ENCODE data around the gene RNF138.
A peak's percentile ranks its signal among the peaks of the same experiment; 100 is the strongest.

The RNF138 gene

GRCh38 chr18:32139835-32140283, 48.2 kb downstream of the RNF138 start:
- Histone ChIP-seq H3K36me3 (ENCODE audit: control insufficient read depth, insufficient read depth, low read length) (no peaks in the 10 kb centered on the region), H3K4me3 (replicated peaks; ENCODE audit: low read depth, low read length) (no peak overlapping the region), H3K27me3 (replicated peaks; ENCODE audit: control insufficient read depth, insufficient read depth, low read length) (no peaks in the 10 kb centered on the region)
- DNase-seq (ENCODE audit: extremely low read depth, insufficient read length), result no peak
- TF ChIP-seq CTCF (IDR thresholded peaks at IDR 0.05; ENCODE audit: insufficient read depth, low read length, poor library complexity, severe bottlenecking), result no peak

- H3K36me3 ChIP-seq (ENCODE audit: control insufficient read depth, insufficient read depth, low read length), result no peaks in the 10 kb centered on the region
- no peak for TF ChIP-seq CTCF (IDR thresholded peaks at IDR 0.05; ENCODE audit: insufficient read depth, low read length, poor library complexity, severe bottlenecking)
- no peaks in the 10 kb centered on the region for H3K27me3 ChIP-seq (replicated peaks; ENCODE audit: control insufficient read depth, insufficient read depth, low read length)
- no peak for DNase-seq (ENCODE audit: extremely low read depth, insufficient read length)
- H3K4me3 ChIP-seq (replicated peaks; ENCODE audit: low read depth, low read length), result no peak overlapping the region
These were observed 56.7 kb downstream of the RNF138 start for GRCh38 chr18:32148185-32148870.

- H3K4me3 ChIP-seq (replicated peaks; ENCODE audit: low read depth, low read length), result no peak overlapping the region; the same call in 1 of the 2 replicates
- no peaks in the 10 kb centered on the region for H3K27me3 ChIP-seq (replicated peaks; ENCODE audit: control insufficient read depth, insufficient read depth, low read length)
- no peaks in the 10 kb centered on the region for H3K36me3 ChIP-seq (ENCODE audit: control insufficient read depth, insufficient read depth, low read length)
- DNase-seq (ENCODE audit: extremely low read depth, insufficient read length), result peak; percentile 46
- no peak for TF ChIP-seq CTCF (IDR thresholded peaks at IDR 0.05; ENCODE audit: insufficient read depth, low read length, poor library complexity, severe bottlenecking)
These were observed 61.2 kb downstream of the RNF138 start for GRCh38 chr18:32152705-32153448.

- Histone ChIP-seq H3K27me3 (replicated peaks; ENCODE audit: control insufficient read depth, insufficient read depth, low read length) (no peaks in the 10 kb centered on the region), H3K4me3 (replicated peaks; ENCODE audit: low read depth, low read length) (no peak overlapping the region), H3K36me3 (ENCODE audit: control insufficient read depth, insufficient read depth, low read length) (no peaks in the 10 kb centered on the region)
- DNase-seq (ENCODE audit: extremely low read depth, insufficient read length), result no peak
- no peak for TF ChIP-seq CTCF (IDR thresholded peaks at IDR 0.05; ENCODE audit: insufficient read depth, low read length, poor library complexity, severe bottlenecking)
These were observed 65.2 kb downstream of the RNF138 start for GRCh38 chr18:32156855-32157254.

GRCh38 chr18:32157580-32157979, 65.9 kb downstream of the RNF138 start:
- no peak for DNase-seq (ENCODE audit: extremely low read depth, insufficient read length)
- Histone ChIP-seq H3K36me3 (ENCODE audit: control insufficient read depth, insufficient read depth, low read length) (no peaks in the 10 kb centered on the region), H3K27me3 (replicated peaks; ENCODE audit: control insufficient read depth, insufficient read depth, low read length) (no peaks in the 10 kb centered on the region), H3K4me3 (replicated peaks; ENCODE audit: low read depth, low read length) (no peak overlapping the region)
- no peak for TF ChIP-seq CTCF (IDR thresholded peaks at IDR 0.05; ENCODE audit: insufficient read depth, low read length, poor library complexity, severe bottlenecking)
